ENCODE measurements around the gene CANX.

The CANX gene

GRCh38 chr5:179678223-179679013, 20.3 kb upstream of the CANX start:
- Histone ChIP-seq H3K4ac (ENCODE audit: low read depth in 1 of 2, low read length in 2 of 2) (peak overlapping the region; percentile 67 to 93), H3K18ac (ENCODE audit: low read depth in 1 of 2, low read length in 2 of 2) (peak overlapping the region; percentile 94 to 95), H2BK120ac (ENCODE audit: low read depth, low read length) (peak overlapping the region; percentile 51), H3K4me2 (ENCODE audit: low read length, poor library complexity, severe bottlenecking) (peak overlapping the region; percentile 83), H2AFZ (ENCODE audit: low read depth, low read length) (peak overlapping the region; percentile 94), H3K27me3 (ENCODE audit: control insufficient read depth in 1 of 2, insufficient read depth in 1 of 2, low read length in 2 of 2) (no peaks in the 10 kb centered on the region), H3K9ac (ENCODE audit: low read length) (peak overlapping the region; percentile 92), H3K4me3 (ENCODE audit: insufficient read depth in 1 of 2, low read depth in 1 of 2, low read length in 2 of 2) (peak overlapping the region; percentile 91 to 92), H2BK15ac (ENCODE audit: low read depth, poor library complexity, severe bottlenecking) (peak overlapping the region; percentile 93), H4K91ac (ENCODE audit: low read length) (peak overlapping the region; percentile 97), H2AK5ac (ENCODE audit: low read length, severe bottlenecking) (no peak overlapping the region), H3K14ac (ENCODE audit: low read length in 2 of 2) (peak overlapping the region in 1 of 2 experiments; percentile 91), H3K9me3 (ENCODE audit: control insufficient read depth, low read length) (no peaks in the 10 kb centered on the region), H3K36me3 (ENCODE audit: control insufficient read depth in 1 of 2, insufficient read depth in 2 of 2, low read depth in 1 of 2, low read length in 2 of 2) (no peaks in the 10 kb centered on the region), H3K23ac (ENCODE audit: low read length in 2 of 2) (peak overlapping the region in 1 of 2 experiments; percentile 91), H3K27ac (ENCODE audit: low read length, poor library complexity, severe bottlenecking) (no peak overlapping the region), H3K79me1 (replicated peaks; ENCODE audit: low read length, poor library complexity, severe bottlenecking) (peaks cover 15% of the 10 kb centered on the region), H4K8ac (ENCODE audit: low read length) (peak overlapping the region; percentile 100), H2BK12ac (ENCODE audit: low read length in 2 of 2) (peak overlapping the region in 1 of 2 experiments; percentile 8), H2BK5ac (ENCODE audit: low read depth, low read length, poor library complexity, severe bottlenecking) (peak overlapping the region; percentile 22), H3K4me1 (ENCODE audit: control insufficient read depth, insufficient read depth, low read depth, low read length) (peaks cover 24% of the 10 kb centered on the region)
- 4% methylated on average over 77 of the region's 78 CpGs for WGBS
- DNase-seq, result peak; percentile 95

GRCh38 chr5:179679014-179679674, 19.6 kb upstream of the CANX start:
- Histone ChIP-seq H2AFZ (ENCODE audit: low read depth, low read length) (peak overlapping the region; percentile 94), H3K27me3 (ENCODE audit: control insufficient read depth in 1 of 2, insufficient read depth in 1 of 2, low read length in 2 of 2) (no peaks in the 10 kb centered on the region), H2BK120ac (ENCODE audit: low read depth, low read length) (no peak overlapping the region), H3K4me2 (ENCODE audit: low read length, poor library complexity, severe bottlenecking) (peak overlapping the region; percentile 83), H3K9ac (ENCODE audit: low read length) (peak overlapping the region; percentile 92), H3K4me3 (ENCODE audit: insufficient read depth in 1 of 2, low read depth in 1 of 2, low read length in 2 of 2) (peak overlapping the region; percentile 91 to 92), H2AK5ac (ENCODE audit: low read length, severe bottlenecking) (no peak overlapping the region), H3K18ac (ENCODE audit: low read depth in 1 of 2, low read length in 2 of 2) (peak overlapping the region; percentile 64 to 72), H3K14ac (ENCODE audit: low read length in 2 of 2) (no peak overlapping the region), H3K9me3 (ENCODE audit: control insufficient read depth, low read length) (no peaks in the 10 kb centered on the region), H3K4me1 (ENCODE audit: control insufficient read depth, insufficient read depth, low read depth, low read length) (peaks cover 24% of the 10 kb centered on the region), H3K23ac (ENCODE audit: low read length in 2 of 2) (no peak overlapping the region), H4K8ac (ENCODE audit: low read length) (peak overlapping the region; percentile 100), H2BK12ac (ENCODE audit: low read length in 2 of 2) (peak overlapping the region in 1 of 2 experiments; percentile 8), H3K4ac (ENCODE audit: low read depth in 1 of 2, low read length in 2 of 2) (peak overlapping the region; percentile 12 to 67), H2BK5ac (ENCODE audit: low read depth, low read length, poor library complexity, severe bottlenecking) (no peak overlapping the region), H3K79me1 (replicated peaks; ENCODE audit: low read length, poor library complexity, severe bottlenecking) (peaks cover 15% of the 10 kb centered on the region), H3K36me3 (ENCODE audit: control insufficient read depth in 1 of 2, insufficient read depth in 2 of 2, low read depth in 1 of 2, low read length in 2 of 2) (no peaks in the 10 kb centered on the region), H2BK15ac (ENCODE audit: low read depth, poor library complexity, severe bottlenecking) (no peak overlapping the region), H4K91ac (ENCODE audit: low read length) (peak overlapping the region; percentile 93), H3K27ac (ENCODE audit: low read length, poor library complexity, severe bottlenecking) (no peak overlapping the region)
- no peak for DNase-seq
- WGBS, result 74% methylated on average over 39 of the region's 41 CpGs

GRCh38 chr5:179680014-179680779, 18.6 kb upstream of the CANX start:
- WGBS, result 96% methylated on average over 9 of the region's 9 CpGs
- Histone ChIP-seq H3K4me3 (ENCODE audit: insufficient read depth in 1 of 2, low read depth in 1 of 2, low read length in 2 of 2) (no peak overlapping the region), H4K91ac (ENCODE audit: low read length) (no peak overlapping the region), H3K79me1 (replicated peaks; ENCODE audit: low read length, poor library complexity, severe bottlenecking) (peaks cover 15% of the 10 kb centered on the region), H3K9me3 (ENCODE audit: control insufficient read depth, low read length) (no peaks in the 10 kb centered on the region), H2AK5ac (ENCODE audit: low read length, severe bottlenecking) (no peak overlapping the region), H3K36me3 (ENCODE audit: control insufficient read depth in 1 of 2, insufficient read depth in 2 of 2, low read depth in 1 of 2, low read length in 2 of 2) (no peaks in the 10 kb centered on the region), H3K4me1 (ENCODE audit: control insufficient read depth, insufficient read depth, low read depth, low read length) (peaks cover 24% of the 10 kb centered on the region), H3K9ac (ENCODE audit: low read length) (no peak overlapping the region), H2BK12ac (ENCODE audit: low read length in 2 of 2) (no peak overlapping the region), H3K27ac (ENCODE audit: low read length, poor library complexity, severe bottlenecking) (no peak overlapping the region), H2BK120ac (ENCODE audit: low read depth, low read length) (no peak overlapping the region), H2AFZ (ENCODE audit: low read depth, low read length) (no peak overlapping the region), H2BK15ac (ENCODE audit: low read depth, poor library complexity, severe bottlenecking) (no peak overlapping the region), H3K4me2 (ENCODE audit: low read length, poor library complexity, severe bottlenecking) (no peak overlapping the region), H4K8ac (ENCODE audit: low read length) (no peak overlapping the region), H3K27me3 (ENCODE audit: control insufficient read depth in 1 of 2, insufficient read depth in 1 of 2, low read length in 2 of 2) (no peaks in the 10 kb centered on the region), H3K14ac (ENCODE audit: low read length in 2 of 2) (no peak overlapping the region), H3K4ac (ENCODE audit: low read depth in 1 of 2, low read length in 2 of 2) (no peak overlapping the region), H3K18ac (ENCODE audit: low read depth in 1 of 2, low read length in 2 of 2) (no peak overlapping the region), H2BK5ac (ENCODE audit: low read depth, low read length, poor library complexity, severe bottlenecking) (no peak overlapping the region), H3K23ac (ENCODE audit: low read length in 2 of 2) (no peak overlapping the region)
- DNase-seq, result no peak
